Aorta (tissue), 5 donors: ENCODE results near the gene G3BP1. TPM values are rescaled to one million over a fixed set of nuclear protein-coding genes. Genes with fewer than 3 reads are reported as not detected.
A peak's percentile ranks its signal among the peaks of the same experiment; 100 is the strongest.

Source experiments
- ATAC-seq: fragments of 200-7000 bp; cut with Tn5 transposase; one replicate; pipeline ENCODE4 v1.9.1; 2022; ENCODE audit warnings: moderate library complexity; ENCODE audit not compliant: low FRiP score
- DNase-seq, 2 donors: peaks; one replicate each; pipeline ENCODE4 v3.0.0-alpha.2; 2020
- H3K27ac ChIP-seq, 2 donors: one replicate each; pipeline ENCODE4 v1.5.1; 2013; ENCODE audit warnings: low read length in 2 of 2, mild to moderate bottlenecking in 2 of 2, moderate library complexity in 2 of 2, control low read depth in 1 of 2, inconsistent platforms in 1 of 2, low read depth in 1 of 2
- H3K27me3 ChIP-seq, 2 donors: one replicate each; pipeline ENCODE4 v1.6.1; 2013; ENCODE audit warnings: control low read depth in 1 of 2, low read length in 1 of 2, mild to moderate bottlenecking in 1 of 2, moderate library complexity in 1 of 2; ENCODE audit not compliant: insufficient read depth in 2 of 2, control insufficient read depth in 1 of 2
- H3K36me3 ChIP-seq, 2 donors: one replicate each; pipeline ENCODE4 v1.6.1; 2013; ENCODE audit warnings: control low read depth in 1 of 2, low read length in 1 of 2, mild to moderate bottlenecking in 1 of 2; ENCODE audit not compliant: insufficient read depth in 2 of 2, control insufficient read depth in 1 of 2
- H3K4me1 ChIP-seq, 2 donors: one replicate each; pipeline ENCODE4 v1.6.1; 2013; ENCODE audit warnings: low read length in 2 of 2, control low read depth in 1 of 2, mild to moderate bottlenecking in 1 of 2, moderate library complexity in 1 of 2; ENCODE audit not compliant: insufficient read depth in 2 of 2, control insufficient read depth in 1 of 2
- H3K4me3 ChIP-seq, 2 donors: one replicate each; pipeline ENCODE4 v1.5.1; 2013; ENCODE audit warnings: low read length in 2 of 2, control low read depth in 1 of 2, mild to moderate bottlenecking in 1 of 2
- H3K9me3 ChIP-seq: one replicate; pipeline ENCODE4 v1.6.1; 2013; ENCODE audit warnings: mild to moderate bottlenecking, low read length; ENCODE audit not compliant: control insufficient read depth
- WGBS, 2 donors: extraction: QIAGEN DNeasy Blood & Tissue Kit; methylation state at CpG; one replicate each; pipeline ENCODE4 v1.1.7; 2013; 5-methylcytosine and 5-hydroxymethylcytosine counted together
- intact Hi-C, 2 donors: fragments of 100-400 bp; cut with DNase I; formaldehyde crosslinking; loops; one replicate each; pipeline versions ENCODE4 v1.14.2 to v1.15.0; 2022
- polyA plus RNA-seq, 2 donors: library from polyadenylated mRNA; stranded (reverse); fragments of 200-250 nt; gene quantifications; one replicate each; pipeline ENCODE4 v1.2.3, GENCODE V29; 2013
- total RNA-seq, 2 donors: library from RNA; stranded (reverse); fragmentation: NEBNext Ultra II Directional; extraction: Animal tissue kit (Norgen Biotek cat#: 25700); gene quantifications; one replicate each; pipeline ENCODE4 v1.2.1, GENCODE V29; 2021
- donor health status: healthy with polysubstance abuse.
- donor health status: Bipolar disorder and iron deficiency.
- donor health status: DM: no; HTN: no; CAD: no.
- donor health status: DM: no; HTN: no; CAD: no.
- donor health status: DM: yes; HTN: yes; CAD: no.

Gene G3BP1
- total and polyA plus RNA-seq, 4 donors, result 18.7 to 140 (median 69.6) TPM

- ATAC-seq (no peak), DNase-seq (no peak)
- H3K27ac ChIP-seq, result no peak overlapping the region
- 91 to 96% methylated on average over 3 of the region's 3 CpGs for WGBS, 2 donors
- H3K36me3 ChIP-seq, result no peaks in the 10 kb centered on the region
- H3K9me3 ChIP-seq, result no peaks in the 10 kb centered on the region
- intact Hi-C loops, result no loop called here
- no peaks in the 10 kb centered on the region for H3K27me3 ChIP-seq
- peaks cover 0 to 4% of the 10 kb centered on the region in 2 donors for H3K4me1 ChIP-seq
- no peak overlapping the region for H3K4me3 ChIP-seq
These were observed 34.3 kb upstream of the G3BP1 start for GRCh38 chr5:151737431-151737830.

- H3K4me1 ChIP-seq, result peaks cover 0 to 4% of the 10 kb centered on the region in 2 donors
- 31 to 33% methylated on average over 9 of the region's 9 CpGs for WGBS, 2 donors
- no peaks in the 10 kb centered on the region for H3K27me3 ChIP-seq
- DNase-seq (no peak), ATAC-seq (no peak)
- H3K27ac ChIP-seq, result no peak overlapping the region
- intact Hi-C loops, result no loop called here
- no peaks in the 10 kb centered on the region for H3K9me3 ChIP-seq
- no peaks in the 10 kb centered on the region for H3K36me3 ChIP-seq
- no peak overlapping the region for H3K4me3 ChIP-seq
These were observed 33.5 kb upstream of the G3BP1 start for GRCh38 chr5:151738125-151738848.

DNA sequence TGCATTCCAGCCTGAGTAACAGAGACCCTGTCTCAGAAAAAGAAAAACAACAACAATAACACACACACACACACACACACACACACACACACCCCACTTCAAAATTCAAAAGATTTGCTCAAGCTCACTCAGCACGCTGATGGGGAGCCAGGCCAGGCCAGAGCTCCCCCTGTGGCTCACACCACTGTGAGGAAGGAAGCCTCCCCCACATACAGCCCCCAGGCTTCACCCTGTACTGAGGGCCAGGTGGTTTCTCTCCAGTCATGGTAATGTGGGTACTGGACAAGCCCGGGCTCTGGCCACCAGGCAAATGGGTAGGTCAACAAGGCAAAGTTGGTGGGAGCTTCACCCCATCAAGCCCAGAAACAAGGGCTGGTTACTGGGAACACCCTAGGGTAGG lies 32.4 kb upstream of the G3BP1 start:
- ATAC-seq, result no peak

DNA sequence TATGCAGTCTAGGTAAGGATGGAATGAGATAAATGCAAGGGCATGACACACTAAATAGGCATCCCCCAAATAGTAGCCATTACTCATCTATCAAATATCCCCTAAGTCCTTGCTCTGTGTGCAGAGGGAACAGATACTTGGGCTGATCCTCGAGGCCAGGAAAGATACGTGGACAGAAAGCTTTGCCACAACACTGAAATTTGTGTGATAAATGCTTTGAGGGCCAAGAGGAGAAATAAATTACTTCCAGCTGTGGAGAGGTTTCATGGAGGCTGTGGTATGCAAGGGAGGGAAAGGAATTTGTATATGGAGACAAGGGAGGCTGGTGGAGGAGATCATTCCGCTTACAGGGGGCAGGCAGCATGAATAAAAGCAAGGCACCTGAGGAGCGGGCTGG lies 31.8 kb upstream of the G3BP1 start:
- H3K4me1 ChIP-seq, result peaks cover 0 to 4% of the 10 kb centered on the region in 2 donors
- H3K36me3 ChIP-seq, result no peaks in the 10 kb centered on the region
- peak overlapping the region; percentile 43 to 72 for H3K27ac ChIP-seq
- ATAC-seq (no peak), DNase-seq (no peak)
- no peak overlapping the region for H3K4me3 ChIP-seq
- no peaks in the 10 kb centered on the region for H3K27me3 ChIP-seq
- no peaks in the 10 kb centered on the region for H3K9me3 ChIP-seq
- intact Hi-C loops, result loop anchor here (2.0 to 10.0 kb wide), 4 partner anchors 53 to 293 kb away; partner anchors contain the start of genes SLC36A1 (in 1 of the 2) and SPARC (in 1 of the 2)
- 3 to 8% methylated on average over 4 of the region's 4 CpGs for WGBS, 2 donors

More for the DNA sequence above, 32.4 kb upstream of the G3BP1 start:
- H3K4me3 ChIP-seq, result no peak overlapping the region
- DNase-seq, result no peak
- 77 to 85% methylated on average over 2 of the region's 2 CpGs for WGBS, 2 donors
- peaks cover 0 to 4% of the 10 kb centered on the region in 2 donors for H3K4me1 ChIP-seq
- no peaks in the 10 kb centered on the region for H3K36me3 ChIP-seq
- peak overlapping the region in 1 of 2 donors; percentile 15 for H3K27ac ChIP-seq
- H3K27me3 ChIP-seq, result no peaks in the 10 kb centered on the region
- intact Hi-C loops, result no loop called here
- no peaks in the 10 kb centered on the region for H3K9me3 ChIP-seq

DNA sequence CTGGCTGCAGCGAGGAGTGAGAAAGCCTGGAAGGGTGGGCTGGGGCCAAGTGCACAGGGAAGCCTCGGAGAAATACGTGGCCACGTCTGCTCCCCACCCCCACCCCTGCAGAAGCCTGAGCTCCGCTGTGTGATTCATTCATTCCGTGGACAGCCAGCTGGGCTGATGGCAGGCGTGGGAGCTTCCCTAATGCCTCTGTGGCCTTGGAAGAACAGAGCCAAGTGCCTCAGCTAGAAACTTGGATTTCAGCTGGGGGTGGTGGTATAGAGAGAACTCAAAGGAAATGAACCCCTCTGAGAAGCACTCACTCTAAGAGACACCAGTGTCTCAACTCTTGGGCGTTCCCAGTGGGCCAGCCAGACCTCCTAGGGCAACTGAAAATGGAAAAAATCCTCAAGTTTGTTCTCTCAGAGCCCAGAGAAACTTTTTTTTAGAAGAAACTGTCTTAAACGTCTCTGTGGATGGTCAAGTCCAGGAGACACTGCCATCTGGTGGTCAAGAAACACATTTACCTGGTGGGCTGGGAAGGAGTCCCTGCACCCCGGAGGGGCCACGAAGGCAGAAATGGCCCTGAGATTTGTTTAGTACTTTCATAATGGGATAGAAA lies 31.3 kb upstream of the G3BP1 start:
- peak overlapping the region; percentile 64 to 73 for H3K27ac ChIP-seq
- DNase-seq (peak; percentile 83 to 89), ATAC-seq (peak; percentile 90)
- H3K27me3 ChIP-seq, result no peaks in the 10 kb centered on the region
- H3K4me1 ChIP-seq, result peaks cover 0 to 4% of the 10 kb centered on the region in 2 donors
- no peaks in the 10 kb centered on the region for H3K9me3 ChIP-seq
- 0 to 2% methylated on average over 11 of the region's 11 CpGs for WGBS, 2 donors
- intact Hi-C loops, result loop anchor here (2.0 to 10.0 kb wide), 4 partner anchors 54 to 293 kb away; partner anchors contain the start of genes SLC36A1 (in 1 of the 2) and SPARC (in 1 of the 2)
- H3K36me3 ChIP-seq, result no peaks in the 10 kb centered on the region
- H3K4me3 ChIP-seq, result no peak overlapping the region

DNA sequence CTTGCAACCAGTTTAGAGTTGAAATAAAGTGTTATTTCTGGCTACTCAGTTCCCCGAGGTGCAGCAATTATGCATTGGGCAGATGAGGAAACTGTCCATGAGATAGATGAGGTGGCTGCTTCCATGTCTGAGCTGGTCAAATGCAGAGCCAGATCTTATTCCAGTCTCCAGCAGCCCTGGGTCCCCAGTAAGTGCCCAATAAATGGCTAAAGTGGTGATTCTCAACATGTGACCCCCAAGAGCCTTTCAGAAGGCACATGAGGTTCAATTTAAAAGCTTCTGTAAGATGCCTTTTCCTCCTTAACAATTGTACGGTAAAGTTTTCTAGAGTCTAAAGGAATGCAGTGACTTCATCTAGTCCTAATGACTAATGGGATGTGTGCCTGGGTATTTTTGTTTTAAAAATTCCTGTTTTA lies 30.8 kb upstream of the G3BP1 start:
- peak overlapping the region; percentile 64 to 73 for H3K27ac ChIP-seq
- ATAC-seq (peak; percentile 16), DNase-seq (no peak)
- H3K4me1 ChIP-seq, result peaks cover 0 to 4% of the 10 kb centered on the region in 2 donors
- no peak overlapping the region for H3K4me3 ChIP-seq
- WGBS, 2 donors, result 4 to 6% methylated on average over 2 of the region's 2 CpGs
- no peaks in the 10 kb centered on the region for H3K27me3 ChIP-seq
- intact Hi-C loops, result loop anchor here (1.0 to 10.0 kb wide), 5 partner anchors 54 to 294 kb away; partner anchors contain the start of genes SLC36A1 (in 1 of the 2) and SPARC (in 1 of the 2)
- H3K36me3 ChIP-seq, result no peaks in the 10 kb centered on the region
- no peaks in the 10 kb centered on the region for H3K9me3 ChIP-seq

- Histone ChIP-seq H3K4me3 (no peak overlapping the region), H3K9me3 (no peaks in the 10 kb centered on the region), H3K36me3 (no peaks in the 10 kb centered on the region), H3K27me3 (no peaks in the 10 kb centered on the region), H3K4me1 (peaks cover 0 to 4% of the 10 kb centered on the region in 2 donors), H3K27ac (peak overlapping the region in 1 of 2 donors; percentile 68)
- intact Hi-C loops, result loop anchor here (1.0 to 10.0 kb wide), 6 partner anchors 55 to 295 kb away; partner anchors contain the start of genes SLC36A1 (in 2 of the 2) and SPARC (in 1 of the 2)
- 51 to 58% methylated on average over 6 of the region's 6 CpGs for WGBS, 2 donors
- no peak for ATAC-seq
- no peak for DNase-seq
These were observed 29.9 kb upstream of the G3BP1 start for GRCh38 chr5:151741678-151742423.

DNA sequence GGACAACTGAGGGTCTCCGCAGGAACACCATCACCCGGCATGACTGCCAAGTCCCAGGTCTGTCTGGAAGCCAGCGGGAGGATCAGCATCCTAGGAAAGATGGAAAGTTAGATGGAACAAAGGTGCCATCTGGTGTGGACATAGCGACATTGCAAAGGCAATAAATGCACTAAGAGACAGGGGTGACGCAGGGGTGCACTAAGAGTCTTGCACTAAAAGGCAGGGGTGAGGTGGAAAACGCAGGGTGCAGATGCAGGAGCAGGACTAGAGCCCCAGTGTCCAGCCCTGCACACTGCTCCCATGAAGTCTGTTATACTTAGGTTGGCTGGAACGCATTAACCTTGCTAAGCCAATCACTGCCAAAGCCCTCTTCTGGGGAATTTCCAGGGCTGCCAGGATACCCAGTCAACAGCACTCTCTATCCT lies 28.9 kb upstream of the G3BP1 start:
- Histone ChIP-seq H3K36me3 (no peaks in the 10 kb centered on the region), H3K27ac (no peak overlapping the region), H3K4me3 (no peak overlapping the region), H3K9me3 (no peaks in the 10 kb centered on the region), H3K27me3 (no peaks in the 10 kb centered on the region), H3K4me1 (peaks cover 0 to 4% of the 10 kb centered on the region in 2 donors)
- DNase-seq (peak in 1 of 2 donors; percentile 65), ATAC-seq (peak; percentile 69)
- intact Hi-C loops, result loop anchor here (2.0 to 10.0 kb wide), 4 partner anchors 241 to 296 kb away; partner anchors contain the start of gene SLC36A1 (in 2 of the 2)
- WGBS, 2 donors, result 31 to 34% methylated on average over 7 of the region's 7 CpGs
